ENCODE measurements around the gene GDAP2.
A peak's percentile ranks its signal among the peaks of the same experiment; 100 is the strongest.
"Not testable (repeated sequence)": the region's sequence is repeated elsewhere in the genome, so short reads cannot be mapped to it uniquely, and the experiment has no call there.

The GDAP2 gene

DNA sequence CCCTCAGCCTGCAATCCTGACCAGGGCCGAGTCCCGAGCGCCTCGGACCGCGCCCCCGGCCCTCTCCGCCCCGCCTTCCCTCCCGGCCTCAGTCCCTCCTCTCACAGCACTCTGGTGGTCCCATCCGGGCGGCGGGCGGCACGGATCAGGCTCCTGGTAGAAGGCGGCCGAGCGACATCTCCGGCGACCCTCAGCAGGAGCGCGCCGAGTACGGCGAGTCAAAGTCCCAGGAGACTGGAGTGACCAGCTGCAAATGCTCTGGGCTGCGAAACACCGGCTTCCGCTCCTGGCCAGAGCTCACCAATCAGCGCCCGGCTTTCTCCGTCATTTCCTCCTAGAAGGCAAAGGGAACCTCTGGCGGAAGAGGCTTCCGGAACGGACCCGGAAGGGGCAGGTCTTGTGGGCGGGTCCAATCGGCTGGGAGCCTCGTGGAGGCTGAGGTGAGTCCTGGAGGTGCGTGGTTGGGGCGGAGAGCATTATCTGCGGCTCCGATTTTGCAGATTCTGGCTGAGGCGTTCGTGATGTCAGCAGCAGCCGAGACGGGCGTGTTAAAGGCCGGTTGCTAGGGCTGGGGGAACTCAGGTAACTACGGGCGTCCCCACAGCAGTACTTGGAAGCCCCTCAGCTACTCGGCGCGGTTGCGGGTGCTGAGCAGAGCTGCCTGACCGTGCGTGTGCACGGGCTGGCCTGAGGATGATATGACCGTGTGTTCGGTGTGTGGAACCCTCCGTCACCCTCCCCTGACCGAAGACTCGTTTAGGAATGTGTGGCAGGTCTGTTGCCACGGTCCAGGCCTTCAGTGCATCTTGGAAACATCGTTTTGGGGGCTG is at the start of gene GDAP2, which contains the start of gene WDR3:
GDAP2 (minus strand) TSS at position 279 of the 830 bp plus-strand sequence. CDS start 9,264 bp downstream, outside the sequence.
WDR3 (plus strand) TSS at position 397 of the 830 bp plus-strand sequence. CDS start 3,581 bp downstream, outside the sequence.
- DNase-seq, result peak; percentile 95 to 96

DNA sequence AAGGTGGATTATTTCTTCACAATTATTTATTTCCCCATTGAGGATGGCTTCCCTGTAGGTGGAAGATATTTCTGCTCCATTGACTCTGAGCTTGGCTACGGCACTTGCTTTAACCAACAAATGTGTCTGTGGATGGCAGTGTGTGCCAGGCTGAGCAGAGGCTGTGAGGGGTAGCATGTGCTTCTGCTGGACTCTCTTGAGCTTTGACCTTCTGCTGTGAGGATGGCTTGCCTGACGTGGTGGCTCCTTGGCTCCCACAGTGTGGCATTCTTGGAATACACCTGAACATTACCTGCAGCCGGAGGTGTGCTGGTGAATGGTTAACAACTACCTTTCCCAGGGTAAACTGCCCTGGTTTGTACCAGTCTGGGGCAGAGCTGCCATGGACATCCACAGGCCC is 47.0 kb upstream of the GDAP2 start:
- no peak for DNase-seq

DNA sequence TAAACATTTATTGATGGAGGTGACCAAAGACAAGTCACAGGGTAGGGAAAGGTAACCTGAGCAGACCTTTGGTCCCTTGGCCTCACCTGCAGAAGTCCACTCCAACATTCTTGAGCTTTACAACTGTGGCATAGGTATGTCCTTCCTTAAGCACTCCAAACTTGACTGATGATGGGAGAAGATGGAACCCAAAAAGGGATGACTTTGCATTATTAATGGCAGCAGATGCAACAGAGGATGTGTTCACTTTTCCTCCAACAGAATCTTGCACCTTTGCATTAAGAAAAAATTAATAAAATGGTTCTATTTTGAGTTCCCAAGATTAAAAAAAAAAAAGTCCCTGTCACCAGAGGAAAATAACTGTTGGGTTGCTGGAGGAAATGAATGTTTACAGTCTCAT is 42.4 kb upstream of the GDAP2 start:
- DNase-seq, result no peak

DNA sequence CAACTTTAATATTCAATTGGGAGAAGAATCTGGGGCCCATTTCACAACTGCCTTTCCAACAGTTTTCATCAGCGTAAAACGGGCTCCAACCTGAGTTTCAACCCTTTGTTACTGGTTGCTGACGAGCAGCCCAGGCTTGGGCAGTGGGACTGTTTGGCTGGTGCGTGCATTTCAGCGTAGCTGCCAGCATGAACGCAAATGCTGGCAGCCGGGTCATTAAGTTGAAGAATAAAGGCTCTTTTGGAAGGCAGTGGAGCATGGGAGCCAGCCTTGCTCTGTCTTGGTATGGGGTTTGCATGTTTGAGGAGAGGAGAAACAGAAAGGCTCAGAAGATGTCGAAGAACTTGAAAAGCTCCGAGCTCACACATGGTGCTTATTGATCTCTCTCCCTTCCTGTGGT is 40.8 kb upstream of the GDAP2 start:
- DNase-seq, result no peak

DNA sequence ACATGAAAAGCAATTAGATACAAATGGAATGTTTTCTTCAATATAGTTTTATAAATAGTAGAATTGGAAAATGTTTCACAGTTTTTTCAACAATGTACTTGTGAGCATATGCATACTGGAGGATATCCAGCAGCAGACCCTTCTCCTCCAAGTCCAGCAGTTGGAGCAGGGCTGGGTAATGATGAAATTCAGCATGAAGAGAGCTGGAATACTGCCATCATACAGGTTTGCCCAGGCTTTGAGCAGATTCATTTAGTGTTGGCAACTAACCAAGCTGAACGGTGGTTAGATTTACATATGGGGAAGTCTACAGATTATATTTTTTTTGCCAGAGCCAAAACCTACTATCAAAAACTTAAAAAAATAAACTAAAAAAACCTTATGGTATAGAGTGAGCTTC is 38.5 kb upstream of the GDAP2 start:
- no peak for DNase-seq

- DNase-seq, result no peak
Measured at GRCh38 chr1:117967477-117967876, 38.1 kb upstream of the GDAP2 start.

GRCh38 chr1:117964290-117965038 is 35.0 kb upstream of the GDAP2 start:
- no peak for DNase-seq

GRCh38 chr1:117959364-117959763 is 29.9 kb upstream of the GDAP2 start:
- DNase-seq, result no peak

DNA sequence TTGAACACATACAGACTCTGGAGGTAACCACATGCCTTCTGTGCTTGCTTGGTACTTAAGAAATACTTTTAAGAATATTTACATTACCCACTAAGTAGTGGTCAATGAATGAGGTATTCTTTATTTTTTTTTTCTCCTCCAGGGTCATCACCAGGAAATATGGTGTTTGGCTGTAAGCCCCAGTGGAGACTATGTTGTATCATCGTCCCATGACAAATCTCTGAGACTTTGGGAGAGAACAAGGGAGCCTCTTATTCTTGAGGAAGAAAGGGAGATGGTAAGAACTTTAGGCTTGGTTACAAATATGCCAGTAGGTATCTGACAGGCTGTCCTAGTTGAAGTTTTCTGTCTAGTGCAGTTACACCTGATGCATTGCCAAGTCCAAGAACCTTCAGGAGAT is 23.0 kb upstream of the GDAP2 start:
- DNase-seq, result no peak

- no peak for DNase-seq
Measured at GRCh38 chr1:117942293-117942692, 12.9 kb upstream of the GDAP2 start.

DNA sequence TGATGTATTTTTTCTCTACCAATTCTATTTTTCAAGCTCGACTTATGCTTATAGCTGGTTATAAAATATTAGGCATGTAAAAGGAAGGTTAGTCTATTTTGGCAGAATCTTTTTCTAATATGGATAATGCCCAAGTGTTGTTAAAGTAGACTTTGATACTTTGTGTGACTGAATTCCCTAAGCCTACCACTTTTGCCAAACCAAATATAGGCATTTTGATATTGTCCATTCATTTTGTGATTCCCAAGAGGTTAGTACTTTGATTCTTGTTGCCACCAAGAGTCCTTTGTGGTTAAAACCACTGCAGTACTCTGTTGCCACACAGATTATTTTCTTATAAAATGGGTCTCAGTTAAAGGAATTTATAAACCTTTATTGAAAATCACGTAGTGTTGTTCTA is 4.3 kb upstream of the GDAP2 start:
- no peak for DNase-seq

DNA sequence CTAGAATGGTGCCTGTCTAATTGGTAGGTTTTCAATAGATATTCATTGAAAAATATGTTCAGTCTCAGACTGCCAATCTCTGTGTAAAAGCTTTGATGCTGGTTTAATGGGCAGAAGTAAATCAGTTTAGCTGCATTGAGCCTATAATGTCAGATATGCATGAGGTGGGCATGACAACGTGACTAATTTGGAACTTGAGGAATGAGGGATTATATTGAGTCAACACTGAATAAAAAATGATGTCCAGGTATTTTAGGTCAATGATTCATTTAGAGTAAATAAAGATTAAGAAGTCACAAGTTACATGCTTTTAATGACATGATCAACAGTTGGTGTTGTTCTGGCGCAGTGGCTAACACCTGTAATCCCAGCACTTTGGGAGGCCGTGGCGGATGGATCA is 3.2 kb upstream of the GDAP2 start:
- no peak for DNase-seq

- no peak for DNase-seq
Measured at GRCh38 chr1:117930484-117930883, 1.1 kb upstream of the GDAP2 start.

DNA sequence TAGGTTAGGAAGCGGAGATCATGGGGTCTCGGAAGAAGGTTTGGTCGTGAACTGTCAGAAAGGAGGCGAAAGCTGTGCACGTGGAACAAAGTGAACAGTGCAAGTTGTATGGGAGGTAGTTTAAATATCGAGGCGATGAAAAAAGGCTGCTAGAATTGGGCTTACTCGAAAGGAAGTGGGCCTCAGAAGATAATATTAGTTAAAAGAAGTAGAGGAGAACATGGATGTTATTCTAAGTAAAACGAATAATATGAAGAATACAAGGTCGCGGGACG is 689 bp upstream of the GDAP2 start:
- DNase-seq, result no peak

- DNase-seq, result peak; percentile 40 to 62
Measured at GRCh38 chr1:117928881-117929342, 509 bp downstream of the GDAP2 start.

DNA sequence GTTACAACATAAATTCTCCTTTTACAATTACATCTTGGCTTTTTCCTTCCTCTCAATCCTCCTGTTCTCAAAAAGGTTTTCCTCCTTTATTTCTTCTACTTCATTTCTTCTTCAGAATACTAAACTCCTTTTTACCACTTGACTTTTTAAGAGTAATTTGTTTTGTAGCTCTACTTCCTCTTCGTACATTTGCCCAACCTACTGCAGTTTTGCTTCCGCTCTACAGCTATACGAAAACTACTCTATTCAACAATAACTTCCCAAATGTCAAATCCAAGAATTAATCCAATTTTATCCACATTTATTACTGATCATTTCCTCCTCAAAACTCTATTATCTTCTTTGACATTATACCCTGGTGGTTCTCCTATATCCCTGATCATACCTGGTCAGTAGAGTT is 3.4 kb downstream of the GDAP2 start:
- no peak for DNase-seq

- not testable (repeated sequence) for DNase-seq
Measured at GRCh38 chr1:117922717-117923116, 6.7 kb downstream of the GDAP2 start.

DNA sequence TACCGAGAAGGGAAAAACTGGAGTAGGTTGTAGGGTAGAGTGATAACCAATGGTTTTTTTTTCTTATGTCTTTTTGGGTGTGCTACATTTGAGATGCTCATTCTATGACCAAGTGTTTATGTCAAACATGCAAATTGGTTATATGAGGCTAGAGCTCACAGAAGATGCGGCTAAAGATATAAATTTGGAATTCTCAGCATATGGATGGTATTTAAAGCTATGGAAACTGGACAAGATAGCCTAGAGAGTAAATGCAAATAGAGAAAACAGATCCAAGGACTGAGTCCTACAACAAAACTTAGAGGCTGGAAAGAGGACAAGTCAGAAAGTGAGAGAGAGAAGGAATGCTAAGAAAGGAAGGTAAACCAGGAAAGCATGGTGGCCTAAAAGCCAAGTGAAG is 7.4 kb downstream of the GDAP2 start:
- no peak for DNase-seq

GRCh38 chr1:117919376-117919775 is 10.0 kb downstream of the GDAP2 start:
- no peak for DNase-seq

DNA sequence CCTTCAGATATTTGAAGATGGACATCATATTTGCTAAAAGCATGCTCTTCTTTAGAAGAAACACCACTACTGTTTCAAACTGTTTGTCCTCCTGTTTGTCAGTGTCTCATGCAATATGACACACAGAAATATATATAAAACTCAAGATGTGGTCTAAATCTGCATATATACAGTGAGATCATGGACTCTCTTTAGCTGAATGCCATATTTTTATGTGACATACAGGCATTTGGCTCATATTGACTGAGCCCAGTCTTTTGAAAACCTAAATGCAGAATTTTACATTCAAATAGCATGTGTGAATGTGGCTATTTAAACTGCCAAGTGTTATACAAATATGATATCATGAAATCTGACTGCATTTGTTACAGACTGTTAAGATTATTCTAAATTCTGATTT is 18.4 kb downstream of the GDAP2 start:
- DNase-seq, result no peak

DNA sequence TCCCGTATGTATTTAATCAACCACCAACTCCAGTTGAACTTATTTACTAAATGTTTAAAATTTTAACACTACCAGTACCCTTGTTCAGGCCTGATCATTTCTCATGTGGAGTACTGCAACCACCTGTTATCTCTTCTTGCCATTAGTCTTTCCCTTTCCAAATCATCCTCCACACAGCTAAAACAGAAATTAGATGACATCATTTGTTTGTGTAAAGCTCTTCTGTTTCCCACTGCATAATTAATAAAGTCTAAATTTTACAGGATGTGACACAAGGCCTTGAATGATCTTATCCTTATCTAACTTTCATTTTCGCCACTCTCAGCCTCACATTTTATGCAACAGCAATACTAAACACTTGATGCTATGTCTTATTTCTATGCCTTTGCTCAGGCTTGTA is 24.4 kb downstream of the GDAP2 start:
- no peak for DNase-seq

GRCh38 chr1:117904485-117904884 is 24.9 kb downstream of the GDAP2 start:
- no peak for DNase-seq

DNA sequence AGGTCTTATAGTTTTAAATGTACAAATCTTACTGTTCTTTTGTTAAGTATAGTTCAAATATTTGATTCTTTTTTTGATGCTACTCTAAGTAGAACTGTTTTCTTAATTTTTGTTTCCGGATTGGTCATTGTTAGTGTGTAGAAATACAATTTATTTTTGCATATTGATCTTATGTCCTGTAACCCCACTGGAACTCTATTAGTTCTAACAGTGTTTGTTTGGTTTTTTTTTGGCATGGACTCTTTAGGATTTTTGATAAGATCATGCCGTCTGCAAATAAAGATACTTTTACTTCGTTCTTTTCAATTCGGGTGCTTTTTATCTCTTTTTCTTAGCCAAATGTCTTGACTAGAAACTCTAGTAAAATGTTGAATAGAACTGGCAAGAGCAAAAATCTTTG is 26.5 kb downstream of the GDAP2 start:
- no peak for DNase-seq

GRCh38 chr1:117899801-117900200 is 29.6 kb downstream of the GDAP2 start:
- no peak for DNase-seq

All from CD4-positive, alpha-beta T cell treated with Interferon alpha-2 for 1 hour (primary cell).